ENCODE data around the gene CTNNB1. TPM values are rescaled to one million over a fixed set of nuclear protein-coding genes. Genes with fewer than 3 reads are reported as not detected.

The CTNNB1 gene
- total and polyA plus RNA-seq, 2 of the 13 experiments (the other 11 are each of a cell fraction or from before 2014, with no cell fraction given), result 398 to 489 TPM

GRCh38 chr3:41277790-41278465 is 78.6 kb downstream of the CTNNB1 start (continued):
- TF ChIP-seq ZMYM3 (CRISPR knock-in tag; IDR thresholded peaks at IDR 0.05) (peak; percentile 57), TIGD3 (CRISPR knock-in tag; IDR thresholded peaks at IDR 0.05; ENCODE audit: borderline replicate concordance) (no peak), HOXA9 (CRISPR knock-in tag; IDR thresholded peaks at IDR 0.05; ENCODE audit: borderline replicate concordance) (no peak; the same call in 1 of the 2 replicates), SIN3B (IDR thresholded peaks at IDR 0.05; ENCODE audit: low read length) (no peak), ZFP91 (CRISPR knock-in tag; IDR thresholded peaks at IDR 0.05; ENCODE audit: borderline replicate concordance) (peak; percentile 77), PRDM10 (CRISPR knock-in tag; IDR thresholded peaks at IDR 0.05; ENCODE audit: low read depth) (peak; percentile 61), ONECUT2 (CRISPR knock-in tag; IDR thresholded peaks at IDR 0.05) (no peak), RAD21 (CRISPR knock-in tag; IDR thresholded peaks at IDR 0.05) (no peak), HOXA3 (CRISPR knock-in tag; IDR thresholded peaks at IDR 0.05) (peak; percentile 65; the same call in 1 of the 2 replicates), ZNF550 (CRISPR knock-in tag; IDR thresholded peaks at IDR 0.05; ENCODE audit: borderline replicate concordance) (no peak), HDAC1 (CRISPR knock-in tag; IDR thresholded peaks at IDR 0.05) (peak; percentile 62; the same call in 1 of the 2 replicates), ETV5 (CRISPR knock-in tag; IDR thresholded peaks at IDR 0.05; ENCODE audit: borderline replicate concordance) (peak; percentile 73), PHB2 (IDR thresholded peaks at IDR 0.05; ENCODE audit: partially characterized antibody) (no peak), ZNF614 (CRISPR knock-in tag; IDR thresholded peaks at IDR 0.05; ENCODE audit: borderline replicate concordance) (peak; percentile 38; the same call in 1 of the 2 replicates), ZNF501 (CRISPR knock-in tag; IDR thresholded peaks at IDR 0.05) (no peak), KAT8 (CRISPR knock-in tag; IDR thresholded peaks at IDR 0.05) (0 out of 2 replicates have a peak, but pooled peaks have one; percentile 58), ZNF569 (CRISPR knock-in tag; IDR thresholded peaks at IDR 0.05; ENCODE audit: borderline replicate concordance) (no peak), ZNF670 (CRISPR knock-in tag; IDR thresholded peaks at IDR 0.05; ENCODE audit: borderline replicate concordance) (no peak), ZNF17 (CRISPR knock-in tag; IDR thresholded peaks at IDR 0.05) (no peak), IRX3 (CRISPR knock-in tag; IDR thresholded peaks at IDR 0.05; ENCODE audit: borderline replicate concordance, low read depth) (no peak), PAX8 (CRISPR knock-in tag; IDR thresholded peaks at IDR 0.05; ENCODE audit: borderline replicate concordance) (no peak), ZNF556 (CRISPR knock-in tag; IDR thresholded peaks at IDR 0.05; ENCODE audit: borderline replicate concordance) (no peak), HNF4G (IDR thresholded peaks at IDR 0.05; ENCODE audit: borderline replicate concordance, low read depth, low read length) (no peak), HNF4G (CRISPR knock-in tag; IDR thresholded peaks at IDR 0.05; ENCODE audit: borderline replicate concordance, low read depth) (no peak)

Measured in HepG2 (cell line).